GM18502 (cell line): Measurements from ENCODE around the gene RASL12.
"Not testable (repeated sequence)": the region's sequence is repeated elsewhere in the genome, so short reads cannot be mapped to it uniquely, and the experiment has no call there.

ENCODE experiments used
- ATAC-seq: cut with Tn5 transposase; IDR thresholded peaks from one replicate; pipeline ENCODE4 v1.9.1; 2021; ENCODE audit warnings: mild to moderate bottlenecking; ENCODE audit not compliant: unreplicated experiment, poor library complexity

Gene RASL12

GRCh38 chr15:65058394-65059368 is 9.1 kb downstream of the RASL12 start:
- no peak for ATAC-seq

GRCh38 chr15:65057549-65057940 is 10.2 kb downstream of the RASL12 start:
- no peak for ATAC-seq

GRCh38 chr15:65056868-65057548 is 10.8 kb downstream of the RASL12 start:
- no peak for ATAC-seq

GRCh38 chr15:65056106-65056505 is 11.7 kb downstream of the RASL12 start:
- no peak for ATAC-seq

- no peak for ATAC-seq
These were observed 12.5 kb downstream of the RASL12 start for GRCh38 chr15:65055201-65055870.

GRCh38 chr15:65054333-65055200 is 13.2 kb downstream of the RASL12 start:
- ATAC-seq: no peak

GRCh38 chr15:65052956-65053355 is 14.8 kb downstream of the RASL12 start:
- no peak for ATAC-seq

GRCh38 chr15:65051266-65051665 is 16.5 kb downstream of the RASL12 start:
- no peak for ATAC-seq

- no peak for ATAC-seq
These were observed 17.5 kb downstream of the RASL12 start for GRCh38 chr15:65050270-65050669.

- peak; percentile 97 for ATAC-seq
These were observed 18.4 kb downstream of the RASL12 start for GRCh38 chr15:65049418-65049840.

GRCh38 chr15:65048241-65048640 is 19.6 kb downstream of the RASL12 start:
- ATAC-seq: no peak

- no peak for ATAC-seq
These were observed 22.9 kb downstream of the RASL12 start, which contains the start of gene SLC51B for GRCh38 chr15:65044724-65045481. Gene SLC51B, plus strand, starts transcription at chr15:65045387. Its CDS starts 4,618 bp downstream, at chr15:65050005.

GRCh38 chr15:65044218-65044617 is 23.6 kb downstream of the RASL12 start:
- not testable (repeated sequence) for ATAC-seq

GRCh38 chr15:65042776-65043327 is 24.9 kb downstream of the RASL12 start:
- no peak for ATAC-seq

- ATAC-seq: no peak
These were observed 26.0 kb downstream of the RASL12 start for GRCh38 chr15:65041787-65042186.

- ATAC-seq: no peak
These were observed 27.3 kb downstream of the RASL12 start for GRCh38 chr15:65040461-65040860.

GRCh38 chr15:65038836-65039235 is 29.0 kb downstream of the RASL12 start:
- no peak for ATAC-seq

GRCh38 chr15:65038428-65038827 is 29.4 kb downstream of the RASL12 start:
- no peak for ATAC-seq

GRCh38 chr15:65037309-65037708 is 30.5 kb downstream of the RASL12 start:
- ATAC-seq: no peak
